Measurements from ENCODE around the gene CSMD2.

The CSMD2 gene

GRCh38 chr1:34153246-34153645 is 11.8 kb downstream of the CSMD2 start:
- H3K27ac ChIP-seq (ENCODE audit: low read depth, low read length), result no peak overlapping the region
- no peaks in the 10 kb centered on the region for H3K27me3 ChIP-seq (ENCODE audit: control insufficient read depth in 1 of 2, insufficient read depth in 2 of 2, low read length in 2 of 2)

GRCh38 chr1:34149501-34149900 is 15.5 kb downstream of the CSMD2 start:
- Histone ChIP-seq H3K4me3 (ENCODE audit: low read depth in 1 of 2, low read length in 2 of 2) (no peak overlapping the region), H3K9ac (ENCODE audit: low read length) (no peak overlapping the region), H3K9me3 (ENCODE audit: low read length) (no peaks in the 10 kb centered on the region), H3K4me1 (ENCODE audit: insufficient read depth, low read length) (no peaks in the 10 kb centered on the region), H3K27ac (ENCODE audit: low read depth, low read length) (no peak overlapping the region), H3K27me3 (ENCODE audit: control insufficient read depth in 1 of 2, insufficient read depth in 2 of 2, low read length in 2 of 2) (no peaks in the 10 kb centered on the region), H3K36me3 (ENCODE audit: insufficient read depth, low read length) (no peaks in the 10 kb centered on the region)

More at GRCh38 chr1:34153246-34153645, 11.8 kb downstream of the CSMD2 start:
- Histone ChIP-seq H3K36me3 (ENCODE audit: insufficient read depth, low read length) (no peaks in the 10 kb centered on the region), H3K9me3 (ENCODE audit: low read length) (no peaks in the 10 kb centered on the region), H3K4me1 (ENCODE audit: insufficient read depth, low read length) (no peaks in the 10 kb centered on the region), H3K4me3 (ENCODE audit: low read depth in 1 of 2, low read length in 2 of 2) (no peak overlapping the region), H3K9ac (ENCODE audit: low read length) (no peak overlapping the region)

GRCh38 chr1:34147301-34147700 is 17.7 kb downstream of the CSMD2 start:
- Histone ChIP-seq H3K9ac (ENCODE audit: low read length) (no peak overlapping the region), H3K9me3 (ENCODE audit: low read length) (no peaks in the 10 kb centered on the region), H3K27ac (ENCODE audit: low read depth, low read length) (no peak overlapping the region), H3K4me1 (ENCODE audit: insufficient read depth, low read length) (no peaks in the 10 kb centered on the region), H3K36me3 (ENCODE audit: insufficient read depth, low read length) (no peaks in the 10 kb centered on the region), H3K27me3 (ENCODE audit: control insufficient read depth in 1 of 2, insufficient read depth in 2 of 2, low read length in 2 of 2) (no peaks in the 10 kb centered on the region), H3K4me3 (ENCODE audit: low read depth in 1 of 2, low read length in 2 of 2) (no peak overlapping the region)

- no peak overlapping the region for H3K27ac ChIP-seq (ENCODE audit: low read depth, low read length)
- H3K4me1 ChIP-seq (ENCODE audit: insufficient read depth, low read length), result no peaks in the 10 kb centered on the region
- no peaks in the 10 kb centered on the region for H3K27me3 ChIP-seq (ENCODE audit: control insufficient read depth in 1 of 2, insufficient read depth in 2 of 2, low read length in 2 of 2)
- no peak overlapping the region for H3K4me3 ChIP-seq (ENCODE audit: low read depth in 1 of 2, low read length in 2 of 2)
- no peaks in the 10 kb centered on the region for H3K9me3 ChIP-seq (ENCODE audit: low read length)
- no peaks in the 10 kb centered on the region for H3K36me3 ChIP-seq (ENCODE audit: insufficient read depth, low read length)
- H3K9ac ChIP-seq (ENCODE audit: low read length), result no peak overlapping the region
Observed at GRCh38 chr1:34144766-34145165, 20.3 kb downstream of the CSMD2 start.

- H3K27me3 ChIP-seq (ENCODE audit: control insufficient read depth in 1 of 2, insufficient read depth in 2 of 2, low read length in 2 of 2), result no peaks in the 10 kb centered on the region
- no peak overlapping the region for H3K9ac ChIP-seq (ENCODE audit: low read length)
Observed at GRCh38 chr1:34143975-34144374, 21.1 kb downstream of the CSMD2 start.

GRCh38 chr1:34140011-34140676 is 24.9 kb downstream of the CSMD2 start:
- Histone ChIP-seq H3K4me1 (ENCODE audit: insufficient read depth, low read length) (no peaks in the 10 kb centered on the region), H3K4me3 (ENCODE audit: low read depth in 1 of 2, low read length in 2 of 2) (no peak overlapping the region), H3K27ac (ENCODE audit: low read depth, low read length) (no peak overlapping the region), H3K36me3 (ENCODE audit: insufficient read depth, low read length) (no peaks in the 10 kb centered on the region), H3K27me3 (ENCODE audit: control insufficient read depth in 1 of 2, insufficient read depth in 2 of 2, low read length in 2 of 2) (no peaks in the 10 kb centered on the region), H3K9ac (ENCODE audit: low read length) (no peak overlapping the region), H3K9me3 (ENCODE audit: low read length) (no peaks in the 10 kb centered on the region)

More at GRCh38 chr1:34143975-34144374, 21.1 kb downstream of the CSMD2 start:
- H3K4me1 ChIP-seq (ENCODE audit: insufficient read depth, low read length), result no peaks in the 10 kb centered on the region
- no peaks in the 10 kb centered on the region for H3K36me3 ChIP-seq (ENCODE audit: insufficient read depth, low read length)
- H3K27ac ChIP-seq (ENCODE audit: low read depth, low read length), result no peak overlapping the region
- H3K4me3 ChIP-seq (ENCODE audit: low read depth in 1 of 2, low read length in 2 of 2), result no peak overlapping the region
- no peaks in the 10 kb centered on the region for H3K9me3 ChIP-seq (ENCODE audit: low read length)

- Histone ChIP-seq H3K9me3 (ENCODE audit: low read length) (no peaks in the 10 kb centered on the region), H3K4me3 (ENCODE audit: low read depth in 1 of 2, low read length in 2 of 2) (no peak overlapping the region)
Observed at GRCh38 chr1:34137411-34137810, 27.6 kb downstream of the CSMD2 start.

GRCh38 chr1:34132161-34132420 is 32.9 kb downstream of the CSMD2 start:
- no peaks in the 10 kb centered on the region for H3K9me3 ChIP-seq (ENCODE audit: low read length)
- no peaks in the 10 kb centered on the region for H3K36me3 ChIP-seq (ENCODE audit: insufficient read depth, low read length)
- no peaks in the 10 kb centered on the region for H3K4me1 ChIP-seq (ENCODE audit: insufficient read depth, low read length)
- H3K27me3 ChIP-seq (ENCODE audit: control insufficient read depth in 1 of 2, insufficient read depth in 2 of 2, low read length in 2 of 2), result no peaks in the 10 kb centered on the region
- H3K27ac ChIP-seq (ENCODE audit: low read depth, low read length), result no peak overlapping the region
- H3K9ac ChIP-seq (ENCODE audit: low read length), result no peak overlapping the region
- H3K4me3 ChIP-seq (ENCODE audit: low read depth in 1 of 2, low read length in 2 of 2), result no peak overlapping the region

More at GRCh38 chr1:34137411-34137810, 27.6 kb downstream of the CSMD2 start:
- H3K36me3 ChIP-seq (ENCODE audit: insufficient read depth, low read length), result no peaks in the 10 kb centered on the region
- H3K9ac ChIP-seq (ENCODE audit: low read length), result no peak overlapping the region
- no peak overlapping the region for H3K27ac ChIP-seq (ENCODE audit: low read depth, low read length)
- no peaks in the 10 kb centered on the region for H3K27me3 ChIP-seq (ENCODE audit: control insufficient read depth in 1 of 2, insufficient read depth in 2 of 2, low read length in 2 of 2)
- H3K4me1 ChIP-seq (ENCODE audit: insufficient read depth, low read length), result no peaks in the 10 kb centered on the region

- H3K27me3 ChIP-seq (ENCODE audit: control insufficient read depth in 1 of 2, insufficient read depth in 2 of 2, low read length in 2 of 2), result no peaks in the 10 kb centered on the region
- H3K4me1 ChIP-seq (ENCODE audit: insufficient read depth, low read length), result no peaks in the 10 kb centered on the region
- no peak overlapping the region for H3K9ac ChIP-seq (ENCODE audit: low read length)
- H3K36me3 ChIP-seq (ENCODE audit: insufficient read depth, low read length), result no peaks in the 10 kb centered on the region
- no peak overlapping the region for H3K4me3 ChIP-seq (ENCODE audit: low read depth in 1 of 2, low read length in 2 of 2)
- no peak overlapping the region for H3K27ac ChIP-seq (ENCODE audit: low read depth, low read length)
- H3K9me3 ChIP-seq (ENCODE audit: low read length), result no peaks in the 10 kb centered on the region
Observed at GRCh38 chr1:34131396-34132160, 33.5 kb downstream of the CSMD2 start.

GRCh38 chr1:34130306-34130705 is 34.7 kb downstream of the CSMD2 start:
- H3K36me3 ChIP-seq (ENCODE audit: insufficient read depth, low read length), result no peaks in the 10 kb centered on the region
- no peaks in the 10 kb centered on the region for H3K9me3 ChIP-seq (ENCODE audit: low read length)
- no peak overlapping the region for H3K9ac ChIP-seq (ENCODE audit: low read length)
- H3K27me3 ChIP-seq (ENCODE audit: control insufficient read depth in 1 of 2, insufficient read depth in 2 of 2, low read length in 2 of 2), result no peaks in the 10 kb centered on the region
- no peak overlapping the region for H3K27ac ChIP-seq (ENCODE audit: low read depth, low read length)
- H3K4me3 ChIP-seq (ENCODE audit: low read depth in 1 of 2, low read length in 2 of 2), result no peak overlapping the region
- H3K4me1 ChIP-seq (ENCODE audit: insufficient read depth, low read length), result no peaks in the 10 kb centered on the region

- no peak overlapping the region for H3K4me3 ChIP-seq (ENCODE audit: low read depth in 1 of 2, low read length in 2 of 2)
- H3K27ac ChIP-seq (ENCODE audit: low read depth, low read length), result no peak overlapping the region
- no peaks in the 10 kb centered on the region for H3K36me3 ChIP-seq (ENCODE audit: insufficient read depth, low read length)
- no peak overlapping the region for H3K9ac ChIP-seq (ENCODE audit: low read length)
- no peaks in the 10 kb centered on the region for H3K27me3 ChIP-seq (ENCODE audit: control insufficient read depth in 1 of 2, insufficient read depth in 2 of 2, low read length in 2 of 2)
- no peaks in the 10 kb centered on the region for H3K4me1 ChIP-seq (ENCODE audit: insufficient read depth, low read length)
- no peaks in the 10 kb centered on the region for H3K9me3 ChIP-seq (ENCODE audit: low read length)
Observed at GRCh38 chr1:34129630-34130029, 35.4 kb downstream of the CSMD2 start.
